Measurements from ENCODE around the gene FADS2. TPM values are rescaled to one million over a fixed set of nuclear protein-coding genes. Genes with fewer than 3 reads are reported as not detected.

Gene FADS2
- total RNA-seq, 2 donors from 2014 or later, result 2.0 to 4.4 TPM

DNA sequence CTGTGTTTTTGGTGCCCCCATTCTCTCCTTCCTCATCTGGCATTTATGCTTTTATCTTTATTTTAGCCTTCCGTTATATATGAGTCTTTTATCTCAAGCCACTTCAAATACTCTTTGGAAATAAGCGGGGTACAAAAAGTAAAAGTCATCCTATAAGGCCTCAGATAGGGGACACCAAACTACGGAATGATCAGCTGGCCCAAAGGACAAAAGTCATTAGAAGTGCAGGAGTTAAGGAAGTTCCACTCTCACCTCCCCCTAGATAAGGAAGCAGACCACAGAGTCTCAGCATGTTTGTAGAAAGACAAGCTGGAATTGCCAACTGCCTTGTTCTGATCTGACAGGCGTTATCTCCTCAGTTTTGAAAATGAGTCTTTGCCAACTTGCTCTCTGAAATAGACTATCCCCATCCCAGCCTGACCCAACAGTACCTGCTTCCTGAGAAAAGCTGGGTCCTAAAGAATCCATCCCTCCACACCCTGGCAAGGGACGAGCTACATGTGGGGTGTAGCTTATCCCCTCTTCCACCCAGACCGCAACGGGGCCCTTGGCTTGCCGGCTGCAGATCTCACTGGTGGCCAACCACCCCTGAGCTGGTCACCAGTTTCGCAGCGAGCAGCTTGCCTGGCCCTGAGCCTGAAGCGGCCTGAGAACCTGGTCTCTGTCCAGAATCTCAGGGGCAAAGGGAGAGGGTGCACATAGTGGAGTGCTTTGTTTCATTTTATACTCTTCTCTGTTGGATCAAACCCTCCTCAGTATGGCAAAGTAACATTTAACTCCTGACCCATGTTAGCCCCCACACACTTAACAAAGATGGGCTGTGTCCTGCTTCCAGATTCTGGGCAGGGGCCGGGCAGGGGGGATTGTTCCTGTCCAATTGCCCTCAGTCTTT is 13.8 kb downstream of the FADS2 start:
- no peaks in the 10 kb centered on the region for H3K4me1 ChIP-seq
- H3K9me3 ChIP-seq, result no peaks in the 10 kb centered on the region
- H3K27me3 ChIP-seq, result no peaks in the 10 kb centered on the region
- ATAC-seq (peak; percentile 47), DNase-seq (peak in 1 of 4 donors; percentile 34)
- 72 to 80% methylated on average over 8 to 12 of the region's 12 CpGs for WGBS, 2 donors
- TF ChIP-seq CTCF (IDR thresholded peaks at IDR 0.05) (no peak), POLR2A (IDR thresholded peaks at IDR 0.05) (no peak)
- H3K4me3 ChIP-seq, result no peak overlapping the region
- peak overlapping the region in 1 of 4 donors; percentile 17 for H3K27ac ChIP-seq
- H3K36me3 ChIP-seq (replicated peaks in 1 of 2; ENCODE audit: insufficient read depth in 1 of 2, low read depth in 2 of 2), result no peaks in the 10 kb centered on the region
- intact Hi-C loops (cut with DNase I), result no loop called here

DNA sequence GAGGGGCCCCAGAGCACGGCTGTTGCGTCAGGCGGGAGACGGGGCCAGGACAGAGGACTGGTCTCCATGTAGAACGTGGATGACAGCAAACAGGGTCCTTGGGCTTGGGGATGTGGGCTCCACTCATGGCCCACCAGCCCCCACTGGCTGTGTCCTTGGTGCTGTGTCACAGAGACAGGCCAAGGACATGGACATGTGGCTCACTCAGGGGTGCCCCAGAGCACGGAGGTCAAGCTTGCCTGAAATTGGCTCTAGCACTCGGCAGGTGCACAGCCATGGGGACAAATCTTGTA is 14.4 kb downstream of the FADS2 start:
- Histone ChIP-seq H3K4me1 (no peaks in the 10 kb centered on the region), H3K4me3 (no peak overlapping the region), H3K27me3 (no peaks in the 10 kb centered on the region), H3K36me3 (replicated peaks in 1 of 2; ENCODE audit: insufficient read depth in 1 of 2, low read depth in 2 of 2) (no peaks in the 10 kb centered on the region), H3K27ac (peak overlapping the region in 1 of 4 donors; percentile 17), H3K9me3 (no peaks in the 10 kb centered on the region)
- ATAC-seq (no peak), DNase-seq (no peak)
- no peak for TF ChIP-seq CTCF (IDR thresholded peaks at IDR 0.05)
- no peak for TF ChIP-seq POLR2A (IDR thresholded peaks at IDR 0.05)
- 79 to 94% methylated on average over 6 to 7 of the region's 7 CpGs for WGBS, 2 donors
- intact Hi-C loops (cut with DNase I), result no loop called here

DNA sequence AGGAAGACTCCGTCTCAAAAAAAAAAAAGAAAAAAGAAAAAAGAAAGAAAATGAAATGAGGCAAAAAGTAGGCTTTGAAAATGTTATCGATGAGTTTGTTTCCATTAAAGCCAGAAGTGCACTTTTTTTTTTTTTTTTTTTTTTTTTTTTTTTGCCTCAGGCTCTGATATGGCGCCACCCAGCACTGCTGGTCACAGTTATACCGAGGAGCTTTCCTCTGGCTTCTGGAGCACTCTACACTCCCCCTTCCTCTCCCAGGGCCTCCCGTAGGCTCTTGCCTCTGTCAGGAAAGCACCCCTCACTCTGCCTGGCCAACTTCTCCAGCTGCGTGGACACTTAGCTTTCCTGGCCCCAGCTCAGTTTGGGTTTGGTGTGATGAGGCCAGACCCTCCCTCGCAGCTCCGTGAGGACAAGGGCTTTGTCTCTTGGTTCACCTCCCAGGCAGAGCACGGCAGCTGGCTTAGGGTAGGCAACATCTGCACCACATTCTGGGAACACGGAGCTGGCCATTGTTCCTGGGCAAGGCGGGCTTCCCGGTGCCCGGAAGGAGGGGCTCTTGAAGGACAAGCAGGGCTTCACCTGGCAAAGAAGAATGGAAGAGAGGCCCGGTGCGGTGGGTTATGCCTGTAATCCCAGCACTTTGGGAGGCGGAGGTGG is 16.9 kb downstream of the FADS2 start:
- 90% methylated on average over 14 to 16 of the region's 16 CpGs for WGBS, 2 donors
- ATAC-seq (no peak), DNase-seq (no peak)
- H3K9me3 ChIP-seq, result no peaks in the 10 kb centered on the region
- TF ChIP-seq POLR2A (IDR thresholded peaks at IDR 0.05) (no peak), CTCF (IDR thresholded peaks at IDR 0.05) (no peak)
- H3K27me3 ChIP-seq, result no peaks in the 10 kb centered on the region
- intact Hi-C loops (cut with DNase I), result no loop called here
- H3K4me1 ChIP-seq, result no peaks in the 10 kb centered on the region
- no peak overlapping the region for H3K27ac ChIP-seq
- no peak overlapping the region for H3K4me3 ChIP-seq
- no peaks in the 10 kb centered on the region for H3K36me3 ChIP-seq (replicated peaks in 1 of 2; ENCODE audit: insufficient read depth in 1 of 2, low read depth in 2 of 2)

- intact Hi-C loops (cut with DNase I), result no loop called here
Measured at GRCh38 chr11:61846362-61847020, 18.4 kb downstream of the FADS2 start.

More at GRCh38 chr11:61846362-61847020, 18.4 kb downstream of the FADS2 start:
- H3K27me3 ChIP-seq, result no peaks in the 10 kb centered on the region
- no peak overlapping the region for H3K27ac ChIP-seq
- 81 to 82% methylated on average over 10 of the region's 10 CpGs for WGBS, 2 donors
- DNase-seq (no peak), ATAC-seq (no peak)
- TF ChIP-seq CTCF (IDR thresholded peaks at IDR 0.05), result no peak
- no peak for TF ChIP-seq POLR2A (IDR thresholded peaks at IDR 0.05)
- H3K4me3 ChIP-seq, result no peak overlapping the region
- no peaks in the 10 kb centered on the region for H3K4me1 ChIP-seq
- H3K9me3 ChIP-seq, result no peaks in the 10 kb centered on the region
- H3K36me3 ChIP-seq (replicated peaks in 1 of 2; ENCODE audit: insufficient read depth in 1 of 2, low read depth in 2 of 2), result no peaks in the 10 kb centered on the region
